Activated CD8-positive, alpha-beta memory T cell treated with anti-CD3 and anti-CD28 coated beads for 1 hour (primary cell): ENCODE data around the gene BRI3.

Experiments
- DNase-seq, 2 donors: peaks; one replicate each; pipeline ENCODE4 v3.0.0-alpha.2; 2020; ENCODE audit warnings: low read depth in 1 of 2; ENCODE audit errors: extremely low read depth in 1 of 2

The BRI3 gene

GRCh38 chr7:98251601-98252424 lies 29.7 kb upstream of the BRI3 start, which contains the start of gene TECPR1:
Gene TECPR1 (minus strand): TSS chr7:98252232. CDS start chr7:98246146, 6,086 bp downstream.
- peak; percentile 52 to 78 for DNase-seq

- no peak for DNase-seq
These were observed 28.9 kb upstream of the BRI3 start for GRCh38 chr7:98252425-98253054.

GRCh38 chr7:98254516-98254915 lies 27.0 kb upstream of the BRI3 start:
- DNase-seq, result no peak

GRCh38 chr7:98254951-98255610 lies 26.4 kb upstream of the BRI3 start:
- DNase-seq, result no peak

- no peak for DNase-seq
These were observed 25.1 kb upstream of the BRI3 start for GRCh38 chr7:98256431-98256830.

GRCh38 chr7:98257701-98258100 lies 23.8 kb upstream of the BRI3 start:
- DNase-seq, result no peak

- no peak for DNase-seq
These were observed 15.6 kb upstream of the BRI3 start for GRCh38 chr7:98265841-98266271.

- DNase-seq, result no peak
These were observed 14.6 kb upstream of the BRI3 start for GRCh38 chr7:98266840-98267239.

GRCh38 chr7:98267303-98267702 lies 14.2 kb upstream of the BRI3 start:
- DNase-seq, result no peak

- no peak for DNase-seq
These were observed 5.2 kb upstream of the BRI3 start for GRCh38 chr7:98276241-98276761.

GRCh38 chr7:98278408-98278807 lies 3.1 kb upstream of the BRI3 start:
- DNase-seq, result no peak

- DNase-seq, result no peak
These were observed 2.5 kb upstream of the BRI3 start for GRCh38 chr7:98278936-98279335.

- no peak for DNase-seq
These were observed 1.2 kb upstream of the BRI3 start for GRCh38 chr7:98280296-98280695.

GRCh38 chr7:98281757-98282606 lies 496 bp downstream of the BRI3 start:
- peak in 1 of 2 donors; percentile 9 for DNase-seq

GRCh38 chr7:98282703-98283102 lies 1.2 kb downstream of the BRI3 start:
- DNase-seq, result no peak

GRCh38 chr7:98283127-98283886 lies 1.8 kb downstream of the BRI3 start:
- DNase-seq, result no peak

GRCh38 chr7:98283887-98284222 lies 2.4 kb downstream of the BRI3 start:
- no peak for DNase-seq

GRCh38 chr7:98284335-98285036 lies 3.0 kb downstream of the BRI3 start:
- no peak for DNase-seq
